Measurements from ENCODE around the gene CERKL.

DNA sequence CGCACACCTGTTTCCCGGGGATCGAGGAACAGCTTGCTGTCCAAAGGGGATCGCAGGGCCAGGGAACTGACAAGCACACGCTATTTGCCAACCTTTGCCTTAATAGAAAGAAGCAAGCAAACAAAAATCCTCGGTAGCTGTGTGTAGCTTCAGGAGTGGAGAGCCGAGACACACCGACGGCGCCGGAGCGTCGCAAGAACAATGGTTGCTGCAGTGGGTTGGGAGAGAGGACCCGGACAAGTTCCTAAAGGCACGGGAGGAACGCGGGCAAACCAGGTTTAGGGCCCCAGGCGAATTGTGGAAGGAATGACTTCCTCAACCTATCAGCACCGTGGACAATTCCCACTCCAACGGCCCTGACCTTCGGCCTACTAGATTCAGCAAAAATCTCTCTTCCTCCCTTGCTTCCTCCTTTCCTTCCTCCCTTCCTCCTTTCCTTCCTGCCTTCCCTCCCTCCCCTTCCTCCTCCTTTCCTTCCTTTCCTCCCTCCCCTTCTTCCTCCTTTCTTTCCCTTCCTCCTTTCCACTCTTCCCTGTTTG is 28.3 kb upstream of the CERKL start:
- TF ChIP-seq, protein P1, sequence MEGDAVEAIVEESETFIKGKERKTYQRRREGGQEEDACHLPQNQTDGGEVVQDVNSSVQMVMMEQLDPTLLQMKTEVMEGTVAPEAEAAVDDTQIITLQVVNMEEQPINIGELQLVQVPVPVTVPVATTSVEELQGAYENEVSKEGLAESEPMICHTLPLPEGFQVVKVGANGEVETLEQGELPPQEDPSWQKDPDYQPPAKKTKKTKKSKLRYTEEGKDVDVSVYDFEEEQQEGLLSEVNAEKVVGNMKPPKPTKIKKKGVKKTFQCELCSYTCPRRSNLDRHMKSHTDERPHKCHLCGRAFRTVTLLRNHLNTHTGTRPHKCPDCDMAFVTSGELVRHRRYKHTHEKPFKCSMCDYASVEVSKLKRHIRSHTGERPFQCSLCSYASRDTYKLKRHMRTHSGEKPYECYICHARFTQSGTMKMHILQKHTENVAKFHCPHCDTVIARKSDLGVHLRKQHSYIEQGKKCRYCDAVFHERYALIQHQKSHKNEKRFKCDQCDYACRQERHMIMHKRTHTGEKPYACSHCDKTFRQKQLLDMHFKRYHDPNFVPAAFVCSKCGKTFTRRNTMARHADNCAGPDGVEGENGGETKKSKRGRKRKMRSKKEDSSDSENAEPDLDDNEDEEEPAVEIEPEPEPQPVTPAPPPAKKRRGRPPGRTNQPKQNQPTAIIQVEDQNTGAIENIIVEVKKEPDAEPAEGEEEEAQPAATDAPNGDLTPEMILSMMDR (IDR thresholded peaks at IDR 0.05): no peak
- TF ChIP-seq POLR2A (IDR thresholded peaks at IDR 0.05): no peak
